ENCODE results near the gene TMEM273.

TMEM273 gene

GRCh38 chr10:49187950-49188761 lies at the start of gene TMEM273:
TMEM273 (minus strand) TSS chr10:49188391; CDS start chr10:49188336, 55 bp downstream.
- no peak for DNase-seq (ENCODE audit: low read depth)

GRCh38 chr10:49237985-49238384 lies 49.8 kb upstream of the TMEM273 start:
- DNase-seq (ENCODE audit: low read depth): no peak

- DNase-seq (ENCODE audit: low read depth): no peak
These were observed 47.2 kb upstream of the TMEM273 start for GRCh38 chr10:49235392-49235791.

- DNase-seq (ENCODE audit: low read depth): no peak
These were observed 43.1 kb upstream of the TMEM273 start for GRCh38 chr10:49231086-49231820.

- no peak for DNase-seq (ENCODE audit: low read depth)
These were observed 41.8 kb upstream of the TMEM273 start for GRCh38 chr10:49230004-49230403.

- no peak for DNase-seq (ENCODE audit: low read depth)
These were observed 40.5 kb upstream of the TMEM273 start for GRCh38 chr10:49228677-49229076.

GRCh38 chr10:49227406-49227805 lies 39.2 kb upstream of the TMEM273 start:
- DNase-seq (ENCODE audit: low read depth): no peak

GRCh38 chr10:49226594-49226993 lies 38.4 kb upstream of the TMEM273 start:
- no peak for DNase-seq (ENCODE audit: low read depth)

GRCh38 chr10:49225218-49225876 lies 37.2 kb upstream of the TMEM273 start:
- DNase-seq (ENCODE audit: low read depth): no peak

- no peak for DNase-seq (ENCODE audit: low read depth)
These were observed 35.0 kb upstream of the TMEM273 start for GRCh38 chr10:49223205-49223604.

- DNase-seq (ENCODE audit: low read depth): no peak
These were observed 34.0 kb upstream of the TMEM273 start for GRCh38 chr10:49222170-49222569.

GRCh38 chr10:49220679-49221078 lies 32.5 kb upstream of the TMEM273 start:
- DNase-seq (ENCODE audit: low read depth): no peak

- DNase-seq (ENCODE audit: low read depth): no peak
These were observed 31.8 kb upstream of the TMEM273 start for GRCh38 chr10:49220031-49220430.

GRCh38 chr10:49219248-49219647 lies 31.1 kb upstream of the TMEM273 start:
- DNase-seq (ENCODE audit: low read depth): no peak

GRCh38 chr10:49218480-49218879 lies 30.3 kb upstream of the TMEM273 start:
- DNase-seq (ENCODE audit: low read depth): no peak

- no peak for DNase-seq (ENCODE audit: low read depth)
These were observed 29.5 kb upstream of the TMEM273 start for GRCh38 chr10:49217645-49218044.

- DNase-seq (ENCODE audit: low read depth): no peak
These were observed 25.0 kb upstream of the TMEM273 start for GRCh38 chr10:49213211-49213610.

- DNase-seq (ENCODE audit: low read depth): no peak
These were observed 24.6 kb upstream of the TMEM273 start for GRCh38 chr10:49212783-49213182.

GRCh38 chr10:49212076-49212475 lies 23.9 kb upstream of the TMEM273 start:
- no peak for DNase-seq (ENCODE audit: low read depth)

- DNase-seq (ENCODE audit: low read depth): no peak
These were observed 20.8 kb upstream of the TMEM273 start for GRCh38 chr10:49208996-49209395.

GRCh38 chr10:49207936-49208487 lies 19.8 kb upstream of the TMEM273 start:
- DNase-seq (ENCODE audit: low read depth): no peak

- no peak for DNase-seq (ENCODE audit: low read depth)
These were observed 18.9 kb upstream of the TMEM273 start for GRCh38 chr10:49207113-49207512.

- DNase-seq (ENCODE audit: low read depth): no peak
These were observed 17.0 kb upstream of the TMEM273 start for GRCh38 chr10:49205206-49205605.

Data from fibroblast of gingiva (primary cell).